HT-29 (cell line): ENCODE results near the gene MGAT5. TPM values are rescaled to one million over a fixed set of nuclear protein-coding genes. Genes with fewer than 3 reads are reported as not detected.

Experiments used
- DNase-seq: peaks from one replicate; pipeline ENCODE4 v3.0.0-alpha.2; 2015; ENCODE audit warnings: low spot score
- total RNA-seq: library from RNA; depleted of rRNA; stranded (reverse); fragments of >200 nt; shearing (Covaris generic); gene quantifications from 2 replicates; pipeline ENCODE4 v1.2.3, GENCODE V29; 2014

MGAT5 gene
- total RNA-seq, 1 experiment from 2014 or later: 55.9 TPM

DNA sequence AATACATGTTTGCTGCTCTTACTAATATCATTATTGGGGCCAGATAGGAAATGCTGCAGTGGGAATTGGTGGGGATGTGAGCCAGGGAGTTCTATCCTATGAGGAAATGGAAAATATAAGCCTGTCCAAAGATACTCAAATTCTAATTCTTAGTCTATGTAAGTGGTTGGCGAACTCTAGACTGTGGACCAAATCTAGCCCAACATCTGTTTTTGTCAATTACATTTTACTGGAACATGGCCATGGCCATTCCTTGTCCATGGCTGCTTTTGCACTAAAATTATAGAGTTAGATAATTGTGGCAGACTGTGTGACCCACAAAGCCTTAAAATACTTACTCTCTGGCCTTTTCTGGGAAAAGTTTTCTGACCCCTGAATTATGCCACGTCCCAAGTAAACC, 113.3 kb downstream of the MGAT5 start:
- DNase-seq: no peak

- no peak for DNase-seq
These were observed 114.3 kb downstream of the MGAT5 start for GRCh38 chr2:134368009-134368817.

DNA sequence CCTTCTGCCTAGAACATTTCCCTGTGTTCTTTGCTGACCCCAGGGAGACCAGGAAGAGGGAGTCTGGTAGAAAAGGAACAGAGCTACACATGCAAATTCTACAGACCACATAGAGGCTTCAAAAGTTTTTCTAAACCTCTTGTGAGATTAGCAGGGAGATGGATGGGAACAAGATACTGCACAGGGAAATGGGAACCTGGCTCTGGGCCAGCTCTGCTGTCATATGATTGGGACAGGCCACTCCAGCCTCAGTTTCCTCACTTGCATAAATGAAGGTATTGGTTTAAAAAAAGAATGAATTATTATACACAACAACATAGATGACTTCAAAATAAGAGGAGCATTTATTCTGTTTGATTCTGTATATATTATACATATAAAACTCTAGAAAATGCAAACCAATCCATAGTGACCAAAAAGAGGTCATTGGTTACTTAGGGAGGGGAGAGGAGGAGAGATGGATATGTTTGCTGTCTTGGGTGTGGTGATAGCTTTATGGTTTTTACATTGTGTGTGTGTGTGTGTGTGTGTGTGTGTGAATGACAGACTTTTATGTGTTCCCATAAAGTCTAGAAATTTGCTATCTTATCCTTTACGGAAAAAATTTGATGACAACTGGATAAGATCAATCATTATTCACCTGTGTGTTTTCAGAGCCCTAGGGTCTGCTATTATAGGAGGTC, 115.5 kb downstream of the MGAT5 start:
- DNase-seq: no peak

DNA sequence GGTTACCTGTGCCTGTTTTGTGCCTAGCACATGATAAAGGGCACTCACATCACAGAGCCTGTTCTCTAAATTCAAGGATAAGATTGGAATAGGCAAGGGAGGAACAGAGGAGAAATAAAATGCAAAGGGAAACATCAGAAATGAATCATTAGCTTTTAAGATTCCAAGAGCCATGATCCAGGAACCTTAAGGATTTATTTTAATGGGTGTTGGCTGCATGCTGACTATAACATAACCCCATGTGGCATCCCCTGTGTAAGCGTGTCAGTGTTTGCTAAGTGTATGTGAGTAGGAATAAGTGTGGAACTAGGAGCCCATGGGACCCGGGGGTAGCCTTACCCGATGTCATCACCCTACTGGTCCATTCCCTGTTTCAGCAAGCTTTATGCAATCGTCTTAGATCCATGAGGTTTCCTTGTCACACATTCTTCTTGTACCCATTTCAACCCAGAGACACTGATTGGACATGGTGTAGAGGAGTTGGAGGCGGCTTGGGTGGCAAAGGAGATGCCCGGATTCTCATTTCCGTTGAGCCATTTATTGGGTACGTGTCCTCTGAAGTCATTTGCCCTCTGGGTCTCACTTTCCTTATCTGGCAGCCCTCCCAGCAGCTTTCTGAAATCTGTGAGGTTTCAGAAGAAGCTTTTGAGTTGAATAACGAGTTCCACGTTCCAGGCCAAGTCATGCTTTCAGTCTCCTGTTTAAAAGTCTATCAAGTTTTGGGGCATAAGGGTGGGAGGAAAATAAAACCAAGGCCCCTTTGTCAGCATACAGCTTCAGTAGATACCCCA, 117.0 kb downstream of the MGAT5 start:
- no peak for DNase-seq

- DNase-seq: no peak
These were observed 118.3 kb downstream of the MGAT5 start for GRCh38 chr2:134372141-134372540.

DNA sequence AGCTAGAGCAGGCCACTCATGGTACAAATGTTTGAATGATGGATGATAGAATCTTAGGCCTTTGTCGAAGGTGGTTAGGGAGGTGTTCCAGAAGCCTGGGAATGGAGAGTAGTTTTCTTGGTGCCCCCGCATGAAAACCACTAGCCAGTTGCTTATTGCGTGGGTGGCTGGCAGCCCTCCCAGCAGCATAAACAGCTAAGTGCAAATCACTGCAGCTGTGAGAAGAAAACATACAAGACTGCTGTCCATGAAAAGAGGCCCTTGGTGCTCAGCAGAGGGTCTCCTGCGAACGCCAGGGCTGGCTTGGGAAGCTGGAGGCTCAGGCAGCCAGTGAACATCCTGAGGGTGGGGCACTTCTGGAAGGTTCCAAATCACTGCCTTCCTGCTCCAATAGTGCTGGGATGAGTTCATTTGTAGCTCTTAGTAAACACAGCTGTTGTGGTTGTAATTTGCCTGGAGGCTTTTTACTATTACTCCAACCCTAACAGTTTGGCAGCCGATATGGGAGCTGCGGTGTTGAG, 118.8 kb downstream of the MGAT5 start:
- no peak for DNase-seq

DNA sequence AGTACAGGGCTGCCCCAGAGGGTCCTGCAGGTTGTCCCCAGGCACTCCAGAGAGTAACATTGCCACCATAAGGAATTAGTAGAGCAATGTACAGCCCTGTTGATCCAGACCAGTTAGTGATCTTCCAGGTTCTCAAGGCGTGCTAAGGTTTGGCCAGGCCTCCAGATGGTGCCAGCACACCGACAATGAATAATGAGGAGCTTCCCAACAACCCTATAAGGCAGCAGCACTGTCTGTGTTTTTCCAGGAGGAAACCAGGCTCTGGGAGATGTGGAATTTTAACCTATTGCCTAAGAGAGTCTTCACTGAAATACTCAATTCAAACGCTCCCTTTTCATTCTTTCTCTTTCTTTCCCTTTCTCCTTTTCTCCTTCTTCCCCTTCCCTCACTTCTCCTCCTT, 122.1 kb downstream of the MGAT5 start:
- peak; percentile 73 for DNase-seq

DNA sequence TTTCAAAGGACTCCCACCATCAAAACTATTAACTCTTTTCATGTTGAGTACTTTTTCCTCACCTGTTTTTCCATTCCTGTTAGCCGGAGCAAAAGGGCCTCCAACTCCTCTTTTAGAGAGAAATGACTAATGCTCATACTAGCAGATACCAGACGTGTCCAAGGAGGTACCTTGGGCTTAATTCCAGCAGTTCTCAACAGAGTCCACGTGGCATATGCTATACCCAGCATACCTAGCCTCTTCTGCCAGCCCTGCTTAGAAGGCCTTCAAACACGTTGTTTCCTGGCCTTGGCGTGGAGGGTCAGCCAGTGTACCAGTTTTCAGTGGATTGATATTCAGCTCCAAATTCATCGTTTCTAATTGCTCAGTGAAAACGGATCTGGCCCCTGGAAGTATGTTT, 123.9 kb downstream of the MGAT5 start:
- no peak for DNase-seq

DNA sequence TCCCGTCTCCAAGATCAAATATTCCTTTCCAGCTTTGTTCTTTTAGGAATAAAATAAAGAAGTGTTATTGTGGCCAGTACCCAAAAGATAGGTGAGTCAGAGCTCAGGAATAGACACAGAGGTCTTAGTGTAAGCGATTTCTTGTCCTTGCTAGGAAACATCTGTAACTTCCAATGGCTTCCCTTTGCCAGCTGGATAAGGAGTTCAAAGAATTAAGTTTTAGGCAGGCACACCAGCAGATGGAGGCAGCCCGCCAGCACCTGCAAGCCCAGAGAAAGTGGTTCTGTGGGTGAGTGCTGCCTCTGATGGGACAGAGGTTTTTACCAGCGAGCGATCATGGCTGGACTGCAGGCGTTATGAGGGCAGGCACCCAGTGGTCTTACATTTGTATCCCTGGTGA, 125.4 kb downstream of the MGAT5 start:
- no peak for DNase-seq

DNA sequence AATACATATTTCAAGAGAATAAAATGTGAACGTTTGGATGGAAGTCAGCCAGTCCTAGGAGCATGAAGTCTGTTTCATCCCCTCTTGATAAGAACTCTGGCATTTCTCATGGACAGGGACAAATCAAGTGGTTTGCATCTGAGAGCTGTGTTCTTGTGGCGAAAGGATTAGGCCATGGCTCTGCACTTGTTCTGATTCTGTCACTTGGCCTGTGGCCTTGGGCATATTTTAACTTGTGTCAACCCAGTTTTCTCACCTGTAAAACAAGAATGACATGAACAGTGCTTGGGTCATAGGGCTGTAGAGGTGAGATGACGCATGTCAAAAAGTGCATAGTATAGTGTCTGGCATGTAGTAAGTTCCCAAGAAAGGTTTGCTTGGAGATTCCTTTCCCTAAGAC, 125.8 kb downstream of the MGAT5 start:
- DNase-seq: no peak

DNA sequence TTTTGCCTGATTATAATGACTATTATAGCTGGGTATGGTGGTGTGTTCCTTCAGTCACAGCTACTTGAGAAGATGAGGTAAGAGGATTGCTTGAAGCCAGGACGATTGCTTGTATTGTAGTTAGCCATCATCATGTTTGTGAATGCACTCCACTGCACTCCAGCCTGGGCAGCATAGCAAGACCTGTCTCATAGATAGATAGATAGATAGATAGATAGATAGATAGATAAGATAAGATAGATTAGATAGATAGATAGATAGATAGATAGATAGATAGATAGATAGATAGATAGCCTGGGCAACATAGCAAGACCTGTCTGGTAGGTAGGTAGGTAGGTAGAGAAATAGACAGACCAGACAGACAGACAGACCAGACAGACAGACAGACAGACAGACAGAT, 127.3 kb downstream of the MGAT5 start:
- no peak for DNase-seq

DNA sequence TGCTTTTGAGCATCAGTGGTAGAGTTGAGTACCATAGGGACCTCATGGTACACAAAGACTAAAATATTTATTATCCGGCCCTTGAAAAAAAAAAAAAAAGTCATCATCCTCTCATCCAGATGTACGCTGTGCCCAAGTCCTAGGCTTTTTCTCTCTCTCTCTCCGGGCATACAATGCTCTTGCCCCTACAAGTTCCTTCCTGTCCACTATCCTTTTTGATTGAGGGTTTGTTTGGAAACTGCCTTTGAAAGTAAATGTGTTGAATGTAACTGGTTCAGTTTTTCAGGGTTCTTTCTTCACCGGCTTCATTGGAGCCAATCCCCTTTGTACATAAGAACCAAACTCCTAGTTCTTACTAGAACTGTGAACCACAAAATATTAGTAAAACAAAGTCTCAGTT, 130.3 kb downstream of the MGAT5 start:
- DNase-seq: no peak

DNA sequence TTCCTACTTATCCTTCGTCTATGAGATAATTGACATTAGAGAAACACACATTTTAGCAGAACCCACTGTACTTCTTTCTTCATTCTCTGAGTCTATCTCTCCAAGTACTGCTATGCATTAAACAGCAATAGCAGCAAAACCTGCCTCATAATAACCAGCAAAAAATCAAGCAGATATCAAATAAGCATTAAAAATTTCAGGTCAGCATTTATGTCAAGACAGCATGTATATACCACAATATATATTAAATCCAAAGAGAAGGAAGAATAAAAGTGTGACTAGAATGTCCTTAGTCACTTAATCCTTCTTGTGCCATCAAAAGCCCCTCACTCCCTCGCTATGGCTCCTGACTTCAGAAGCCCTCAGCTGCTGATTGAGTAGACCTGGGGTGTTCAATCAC, 131.3 kb downstream of the MGAT5 start:
- no peak for DNase-seq

GRCh38 chr2:134386310-134386709, 132.4 kb downstream of the MGAT5 start:
- no peak for DNase-seq

DNA sequence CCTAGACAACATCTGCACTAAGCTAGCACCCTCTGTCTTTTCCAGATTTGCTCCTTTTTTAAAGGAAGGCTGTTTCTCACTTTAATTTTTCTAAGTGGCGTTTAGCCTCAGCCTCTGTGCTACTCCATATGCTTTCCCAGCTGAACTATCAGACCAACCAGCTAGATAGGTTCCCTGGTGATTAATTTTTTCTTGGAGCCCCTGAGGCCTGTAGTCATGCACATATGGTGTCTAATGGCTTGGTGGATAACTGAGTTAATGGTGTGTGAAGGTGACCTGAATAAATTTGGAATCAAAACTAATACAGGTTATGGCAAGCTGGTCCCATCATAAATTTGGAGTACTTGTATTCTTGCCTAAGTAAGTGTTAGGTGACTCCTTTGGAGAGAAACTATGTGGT, 135.5 kb downstream of the MGAT5 start:
- DNase-seq: no peak

DNA sequence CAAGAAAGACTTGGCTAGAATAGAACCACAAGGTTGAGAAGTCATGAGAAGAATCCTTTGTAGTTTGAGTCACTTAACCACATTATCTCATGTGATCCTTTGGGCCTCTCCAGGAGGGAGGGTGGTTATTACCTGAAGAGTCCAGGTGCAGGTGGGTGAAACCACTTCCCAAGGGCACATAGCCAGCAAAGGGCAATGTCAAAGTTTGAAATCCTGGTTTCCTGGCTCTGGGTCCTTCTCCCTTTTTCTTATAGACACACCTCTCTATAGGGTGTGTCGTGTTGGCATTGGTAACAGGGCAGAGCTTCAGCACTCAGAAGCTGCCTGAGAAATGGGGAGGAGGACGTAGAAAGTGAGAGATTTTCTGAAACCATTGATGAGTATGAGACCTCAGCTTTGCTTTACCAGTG, 137.9 kb downstream of the MGAT5 start:
- peak; percentile 91 for DNase-seq

GRCh38 chr2:134392442-134393074, 138.7 kb downstream of the MGAT5 start:
- DNase-seq: no peak

- DNase-seq: no peak
These were observed 139.2 kb downstream of the MGAT5 start for GRCh38 chr2:134393075-134393461.

GRCh38 chr2:134395779-134396178, 141.9 kb downstream of the MGAT5 start:
- no peak for DNase-seq

GRCh38 chr2:134396493-134396892, 142.6 kb downstream of the MGAT5 start:
- DNase-seq: peak; percentile 72

DNA sequence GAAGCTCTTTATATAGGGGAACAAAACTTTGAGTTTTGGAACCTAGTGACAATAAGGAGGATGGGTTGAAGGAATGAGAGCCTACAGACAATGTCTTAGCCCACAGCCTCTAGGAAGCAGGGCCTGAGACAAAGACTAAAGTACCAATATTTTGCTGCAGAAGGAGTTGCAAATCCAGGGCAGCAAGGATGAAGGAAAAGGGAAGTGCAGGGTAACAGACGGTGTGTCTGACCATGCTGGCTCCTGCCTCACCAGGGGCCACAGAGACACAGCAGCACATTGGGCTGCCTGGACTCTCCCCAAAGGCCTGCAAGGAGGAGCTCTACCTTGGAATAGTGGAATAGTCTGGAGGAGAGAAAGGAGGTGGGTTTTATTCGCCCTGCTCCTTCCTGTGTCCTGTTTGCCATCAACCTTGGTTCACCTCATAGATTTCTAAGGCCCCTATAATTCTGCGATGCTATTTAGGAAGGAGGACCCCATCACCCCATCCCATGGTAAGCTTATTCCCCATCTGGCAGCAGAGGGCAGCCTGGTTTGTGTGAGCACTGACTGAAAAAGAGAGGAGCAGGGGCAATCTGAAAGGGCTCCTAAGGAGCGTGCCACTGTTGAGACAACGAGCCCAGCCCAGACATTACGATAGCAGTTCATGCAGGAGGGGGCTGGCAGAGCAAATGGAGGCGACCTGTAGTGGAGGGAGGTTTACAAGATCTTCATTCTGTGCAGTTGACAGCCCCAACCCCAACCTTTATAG, 143.4 kb downstream of the MGAT5 start:
- no peak for DNase-seq
